Thoracic aorta (tissue), 2 donors: Measurements from ENCODE around the gene FBXL3. TPM values are rescaled to one million over a fixed set of nuclear protein-coding genes. Genes with fewer than 3 reads are reported as not detected.

Source experiments
- ATAC-seq: fragments of 150-250 bp; one replicate; pipeline ENCODE4 v1.8.0; 2017; ENCODE audit warnings: low read depth; ENCODE audit not compliant: insufficient number of reproducible peaks, low FRiP score
- DNase-seq: peaks from one replicate; pipeline ENCODE4 v3.0.0-alpha.2; 2020; ENCODE audit warnings: low spot score
- H3K27ac ChIP-seq, 2 donors: fragments of 200-600 bp; sonication (generic); 1 replicate in 1 of 2; 2 replicates in 1 of 2; pipeline ENCODE4 v1.5.1; 2016; ENCODE audit warnings: mild to moderate bottlenecking in 2 of 2, moderate library complexity in 2 of 2
- H3K27me3 ChIP-seq: fragments of 200-600 bp; sonication (generic); replicated peaks from 2 replicates; pipeline ENCODE4 v1.6.0; 2016; ENCODE audit warnings: mild to moderate bottlenecking; ENCODE audit not compliant: insufficient read depth
- H3K36me3 ChIP-seq: fragments of 200-600 bp; sonication (generic); one replicate; pipeline ENCODE4 v1.5.1; 2016
- H3K4me1 ChIP-seq, 2 donors: fragments of 200-600 bp; sonication (generic); 1 replicate in 1 of 2; 2 replicates in 1 of 2; pipeline versions ENCODE4 v1.5.1 to v1.6.0; 2016; ENCODE audit warnings: low read depth in 2 of 2, mild to moderate bottlenecking in 1 of 2; ENCODE audit not compliant: control insufficient read depth in 1 of 2
- H3K4me3 ChIP-seq: fragments of 200-600 bp; sonication (generic); 2 replicates; pipeline ENCODE4 v1.5.1; 2016; ENCODE audit warnings: mild to moderate bottlenecking
- H3K9me3 ChIP-seq: fragments of 200-600 bp; sonication (generic); 2 replicates; pipeline ENCODE4 v1.5.1; 2016
- CTCF ChIP-seq: fragments of 200-600 bp; sonication (generic); IDR thresholded peaks from one replicate; pipeline ENCODE4 v1.5.1; 2019; ENCODE audit warnings: antibody characterized with exemption
- total RNA-seq, 2 donors: library from RNA; depleted of rRNA; stranded (reverse); fragments of >200 nt; gene quantifications; one replicate each; pipeline versions ENCODE4 v1.1.0 to v1.2.3, GENCODE V29; 2016

The FBXL3 gene
- total RNA-seq, 2 donors from 2014 or later, result 111 to 119 TPM

DNA sequence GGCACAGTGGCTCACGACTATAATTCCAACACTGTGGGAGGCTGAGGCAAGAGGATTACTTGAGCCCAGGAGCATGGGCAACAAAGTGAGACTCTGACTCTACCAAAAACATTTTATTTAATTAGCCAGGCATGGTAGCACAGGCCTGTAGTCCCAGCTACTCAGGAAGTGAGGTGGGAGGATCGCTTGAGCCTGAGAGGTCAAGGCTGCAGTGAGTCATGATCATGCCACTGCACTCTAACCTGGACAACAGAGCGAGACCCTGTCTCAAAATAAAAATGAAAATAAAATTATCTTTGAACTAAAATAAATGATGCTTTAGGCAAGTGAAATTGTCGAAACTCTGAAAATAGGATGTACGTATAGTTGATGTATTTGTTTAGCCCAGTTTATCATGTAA, 43.3 kb downstream of the FBXL3 start:
- Histone ChIP-seq H3K4me3 (no peak overlapping the region), H3K4me1 (peaks cover 0 to 6% of the 10 kb centered on the region in 2 donors), H3K27ac (no peak overlapping the region), H3K27me3 (no peaks in the 10 kb centered on the region), H3K36me3 (no peaks in the 10 kb centered on the region), H3K9me3 (no peaks in the 10 kb centered on the region)
- TF ChIP-seq CTCF, result no peak
- DNase-seq (no peak), ATAC-seq (no peak)

- Histone ChIP-seq H3K27me3 (no peaks in the 10 kb centered on the region), H3K4me1 (peaks cover 0 to 6% of the 10 kb centered on the region in 2 donors), H3K36me3 (no peaks in the 10 kb centered on the region), H3K4me3 (no peak overlapping the region), H3K27ac (no peak overlapping the region), H3K9me3 (no peaks in the 10 kb centered on the region)
- ATAC-seq (no peak), DNase-seq (no peak)
- no peak for TF ChIP-seq CTCF
Measured at GRCh38 chr13:76982061-76982460, 44.9 kb downstream of the FBXL3 start.

DNA sequence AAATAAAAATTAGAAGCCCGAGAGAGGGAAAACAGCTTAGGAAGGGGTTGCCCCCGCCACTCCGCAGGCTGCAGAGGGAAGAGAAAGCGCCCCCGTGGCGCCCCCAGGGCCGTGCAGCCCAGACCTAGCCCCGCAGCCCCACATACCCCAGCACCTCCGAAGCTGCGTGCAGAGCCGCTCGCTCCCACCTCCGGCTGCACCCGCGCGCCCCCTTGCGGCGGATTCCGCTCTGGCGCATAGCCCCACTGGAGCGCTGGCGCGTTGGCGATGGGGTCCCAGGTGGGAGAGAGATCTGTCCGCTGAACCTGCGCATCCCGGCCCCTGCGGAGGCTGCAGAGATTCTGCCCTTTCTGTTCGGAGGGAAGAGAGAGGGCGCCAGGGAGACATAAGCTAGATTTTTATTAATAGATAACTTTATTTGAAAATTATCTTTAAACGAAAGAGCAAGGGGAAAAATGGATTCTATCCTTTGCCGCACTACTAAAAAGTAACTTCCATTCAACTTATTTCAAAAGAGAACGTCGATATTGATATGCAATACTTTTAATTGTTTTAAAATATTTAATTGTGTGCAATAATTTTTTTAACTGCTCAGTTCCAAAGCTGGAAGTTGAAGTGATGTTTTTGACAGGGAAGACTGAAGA, 46.8 kb downstream of the FBXL3 start:
- no peaks in the 10 kb centered on the region for H3K36me3 ChIP-seq

DNA sequence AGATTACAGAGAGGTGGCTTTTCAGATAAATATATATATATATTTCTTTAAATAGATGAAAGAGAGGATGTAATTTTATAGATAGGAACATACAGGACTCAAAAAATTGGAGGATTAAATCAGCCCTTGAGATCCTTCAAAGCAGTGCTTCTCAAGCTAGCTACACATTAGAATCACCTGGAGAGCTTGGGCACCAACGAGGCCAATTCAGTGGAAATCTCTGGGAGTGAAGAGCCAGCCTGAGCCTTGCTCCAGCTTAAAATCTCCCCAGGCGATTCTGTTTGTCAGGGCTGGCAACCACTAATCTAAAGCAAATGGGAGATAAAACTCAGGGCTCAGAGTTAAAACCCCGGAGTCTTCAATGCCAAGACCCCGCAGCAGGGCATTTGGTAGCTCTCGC, 50.0 kb downstream of the FBXL3 start:
- DNase-seq (no peak), ATAC-seq (no peak)
- TF ChIP-seq CTCF, result no peak
- peaks cover 0 to 6% of the 10 kb centered on the region in 2 donors for H3K4me1 ChIP-seq
- no peaks in the 10 kb centered on the region for H3K36me3 ChIP-seq
- H3K27ac ChIP-seq, result no peak overlapping the region
- H3K9me3 ChIP-seq, result no peaks in the 10 kb centered on the region
- no peaks in the 10 kb centered on the region for H3K27me3 ChIP-seq
- H3K4me3 ChIP-seq, result no peak overlapping the region

More for the DNA sequence above, 46.8 kb downstream of the FBXL3 start:
- peaks cover 0 to 6% of the 10 kb centered on the region in 2 donors for H3K4me1 ChIP-seq
- ATAC-seq, result no peak
- H3K4me3 ChIP-seq, result peak overlapping the region; percentile 64
- DNase-seq, result no peak
- H3K27me3 ChIP-seq, result no peaks in the 10 kb centered on the region
- TF ChIP-seq CTCF, result peak; percentile 96
- no peak overlapping the region for H3K27ac ChIP-seq
- no peaks in the 10 kb centered on the region for H3K9me3 ChIP-seq

- TF ChIP-seq CTCF, result no peak
- H3K4me3 ChIP-seq, result no peak overlapping the region
- ATAC-seq (no peak), DNase-seq (no peak)
- H3K9me3 ChIP-seq, result no peaks in the 10 kb centered on the region
- H3K27me3 ChIP-seq, result no peaks in the 10 kb centered on the region
- peaks cover 0 to 6% of the 10 kb centered on the region in 2 donors for H3K4me1 ChIP-seq
- H3K27ac ChIP-seq, result no peak overlapping the region
- H3K36me3 ChIP-seq, result no peaks in the 10 kb centered on the region
Measured at GRCh38 chr13:76976490-76976889, 50.5 kb downstream of the FBXL3 start.
